CD14-positive monocyte (primary cell): ENCODE results near the gene WNT11. TPM values are rescaled to one million over a fixed set of nuclear protein-coding genes. Genes with fewer than 3 reads are reported as not detected.

ENCODE experiments used
- DNase-seq, 3 donors: peaks; one replicate each; pipeline ENCODE4 v3.0.0-alpha.2; 2011 to 2022
- H2AFZ ChIP-seq: 2 replicates; pipeline ENCODE4 v1.6.0; 2012; ENCODE audit warnings: mild to moderate bottlenecking, low read depth, low read length, inconsistent platforms; ENCODE audit not compliant: insufficient read depth, poor library complexity, severe bottlenecking
- H3K27ac ChIP-seq, 2 donors: 1 replicate in 1 of 2; 2 replicates in 1 of 2; pipeline ENCODE4 v1.5.1; 2012 to 2013; ENCODE audit warnings: low read length in 2 of 2, control low read depth in 1 of 2, inconsistent platforms in 1 of 2, low read depth in 1 of 2, mild to moderate bottlenecking in 1 of 2
- H3K27me3 ChIP-seq, 2 donors: one replicate each; pipeline versions ENCODE4 v1.6.0 to v1.6.1; 2011 to 2013; ENCODE audit warnings: low read length in 2 of 2; ENCODE audit not compliant: control insufficient read depth in 2 of 2, insufficient read depth in 2 of 2
- H3K36me3 ChIP-seq, 2 donors: replicated peaks in 1 of 2; 1 replicate in 1 of 2; 2 replicates in 1 of 2; pipeline versions ENCODE4 v1.5.1 to v1.6.1; 2012 to 2013; ENCODE audit warnings: low read length in 2 of 2, control low read depth in 1 of 2, inconsistent platforms in 1 of 2, mild to moderate bottlenecking in 1 of 2; ENCODE audit not compliant: insufficient read depth in 2 of 2, control insufficient read depth in 1 of 2
- H3K4me1 ChIP-seq, 2 donors: 1 replicate in 1 of 2; 2 replicates in 1 of 2; pipeline versions ENCODE4 v1.5.1 to v1.6.1; 2012 to 2013; ENCODE audit warnings: low read length in 2 of 2, control low read depth in 1 of 2, inconsistent platforms in 1 of 2, mild to moderate bottlenecking in 1 of 2, moderate library complexity in 1 of 2; ENCODE audit not compliant: insufficient read depth in 2 of 2, control insufficient read depth in 1 of 2
- H3K4me2 ChIP-seq: replicated peaks from 2 replicates; pipeline ENCODE3; 2012; ENCODE audit warnings: low read length, moderate library complexity, mild to moderate bottlenecking; ENCODE audit not compliant: poor library complexity, severe bottlenecking; ENCODE audit errors: extremely low read depth
- H3K4me3 ChIP-seq, 3 experiments: fragments of 200-600 bp in 1 of 3; sonication (generic) in 1 of 3; replicated peaks in 1 of 3; 1 replicate in 2 of 3; 2 replicates in 1 of 3; pipeline ENCODE4 v1.5.1; 2011 to 2013; ENCODE audit warnings: low read length in 3 of 3, mild to moderate bottlenecking in 3 of 3, control low read depth in 2 of 3, low read depth in 2 of 3, inconsistent platforms in 1 of 3, moderate library complexity in 1 of 3
- H3K79me2 ChIP-seq: 2 replicates; pipeline ENCODE4 v1.6.0; 2012; ENCODE audit warnings: mild to moderate bottlenecking, control low read depth, inconsistent platforms, low read length, moderate library complexity; ENCODE audit not compliant: insufficient read depth
- H3K9ac ChIP-seq: 2 replicates; pipeline ENCODE4 v1.6.0; 2017; ENCODE audit warnings: low read length, mild to moderate bottlenecking; ENCODE audit not compliant: insufficient read depth, poor library complexity, severe bottlenecking
- H3K9me3 ChIP-seq, 2 donors: replicated peaks in 1 of 2; 1 replicate in 1 of 2; 2 replicates in 1 of 2; pipeline versions ENCODE4 v1.5.1 to v1.6.1; 2012 to 2013; ENCODE audit warnings: low read length in 2 of 2, control low read depth in 1 of 2; ENCODE audit not compliant: control insufficient read depth in 1 of 2, insufficient read depth in 1 of 2
- H4K20me1 ChIP-seq: 2 replicates; pipeline ENCODE4 v1.6.0; 2012; ENCODE audit warnings: mild to moderate bottlenecking, low read length, control low read depth, moderate library complexity; ENCODE audit not compliant: insufficient read depth
- H3K27ac Mint-ChIP-seq, 7 donors: one replicate each; pipeline ENCODE4 v1.8.0; 2020; ENCODE audit warnings: mild to moderate bottlenecking in 7 of 7, mixed read lengths in 7 of 7, moderate library complexity in 6 of 7, inconsistent platforms in 2 of 7
- H3K27me3 Mint-ChIP-seq, 3 donors: one replicate each; pipeline ENCODE4 v1.8.0; 2021 to 2022; ENCODE audit warnings: low read depth in 3 of 3, mild to moderate bottlenecking in 3 of 3, mixed read lengths in 3 of 3, moderate library complexity in 3 of 3, inconsistent platforms in 1 of 3
- H3K36me3 Mint-ChIP-seq, 2 donors: one replicate each; pipeline ENCODE4 v1.8.0; 2020; ENCODE audit warnings: mixed read lengths in 2 of 2, inconsistent platforms in 1 of 2, mild to moderate bottlenecking in 1 of 2
- H3K4me1 Mint-ChIP-seq: one replicate; pipeline ENCODE4 v1.8.0; 2020; ENCODE audit warnings: mild to moderate bottlenecking, mixed read lengths
- H3K4me3 Mint-ChIP-seq, 2 donors: one replicate each; pipeline ENCODE4 v1.8.0; 2020; ENCODE audit warnings: mild to moderate bottlenecking in 2 of 2, mixed read lengths in 2 of 2, moderate library complexity in 1 of 2
- H3K9me3 Mint-ChIP-seq, 7 donors: one replicate each; pipeline ENCODE4 v1.8.0; 2020 to 2022; ENCODE audit warnings: mixed read lengths in 7 of 7, mild to moderate bottlenecking in 6 of 7, moderate library complexity in 6 of 7, inconsistent platforms in 2 of 7
- CTCF ChIP-seq: fragments of 200-600 bp; IDR thresholded peaks from one replicate; pipeline ENCODE4 v1.8.0; 2022; ENCODE audit warnings: antibody characterized with exemption, mild to moderate bottlenecking
- WGBS: methylation state at CpG from one replicate; pipeline ENCODE4 v1.1.5; 2013; ENCODE audit warnings: missing lambda C conversion rate; ENCODE audit not compliant: insufficient coverage; 5-methylcytosine and 5-hydroxymethylcytosine counted together
- intact Hi-C, 2 donors: fragments of 100-400 bp; cut with micrococcal nuclease; formaldehyde crosslinking; loops; one replicate each; pipeline versions ENCODE4 v1.15.0 to v1.15.1; 2023
- polyA plus RNA-seq, 3 donors: library from polyadenylated mRNA; depleted of rRNA in 1 of 3; unstranded in 2 of 3; stranded (reverse) in 1 of 3; fragments of 300-500 nt in 2 of 3; fragments of >200 nt in 1 of 3; fragmentation: Illumina TruSeq in 2 of 3; gene quantifications; 1 replicate in 2 of 3; 2 replicates in 1 of 3; pipeline ENCODE4 v1.2.3, GENCODE V29; 2012 to 2021

Gene WNT11
- polyA plus RNA-seq, 3 donors: 0.09 to 0.24 (median 0.21) TPM

DNA sequence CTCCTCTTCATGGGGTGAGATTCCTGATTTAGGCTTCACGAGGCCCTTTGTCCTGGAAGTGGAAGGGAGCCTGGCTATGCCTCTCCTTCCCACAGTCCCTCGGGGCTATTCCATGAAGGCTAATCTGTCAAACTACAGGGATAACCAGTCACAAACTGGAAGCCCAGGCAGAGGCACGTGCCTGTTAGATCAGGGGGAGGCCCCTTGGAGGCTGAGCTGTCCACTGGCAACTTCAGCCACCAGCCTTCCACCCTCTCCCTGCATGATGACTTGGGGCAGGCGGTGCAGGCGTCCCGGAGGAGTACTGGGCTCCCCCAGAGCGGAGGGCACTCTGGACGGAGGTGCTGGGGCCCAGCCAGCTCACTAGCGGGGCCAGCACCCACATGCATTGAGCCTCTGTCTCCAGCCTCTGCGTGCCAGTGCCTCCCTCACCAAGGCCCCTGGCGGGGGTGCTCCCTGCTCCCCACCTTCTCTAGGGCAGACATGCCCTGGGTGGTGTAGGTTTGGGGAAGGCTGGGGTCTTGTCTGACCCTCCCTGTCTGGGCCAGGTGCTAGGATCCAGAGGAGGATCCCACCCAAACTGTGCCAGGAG, 42.9 kb downstream of the WNT11 start:
- Histone ChIP-seq H3K9ac (no peak overlapping the region), H3K4me2 (no peak overlapping the region), H4K20me1 (no peaks in the 10 kb centered on the region), H3K27ac (no peak overlapping the region), H3K27me3 (no peaks in the 10 kb centered on the region), H3K36me3 (no peaks in the 10 kb centered on the region), H3K79me2 (no peaks in the 10 kb centered on the region), H3K4me1 (no peaks in the 10 kb centered on the region), H2AFZ (no peak overlapping the region), H3K4me3 (no peak overlapping the region), H3K9me3 (no peaks in the 10 kb centered on the region)
- Mint-ChIP-seq H3K27ac (no peak overlapping the region), H3K27me3 (peaks cover 1 to 6% (median 2%) of the 10 kb centered on the region in 3 donors), H3K9me3 (peaks cover 0 to 1% (median 0%) of the 10 kb centered on the region in 7 donors), H3K36me3 (no peaks in the 10 kb centered on the region), H3K4me1 (no peaks in the 10 kb centered on the region), H3K4me3 (no peak overlapping the region)
- no peak for DNase-seq
- TF ChIP-seq CTCF: no peak
- 92% methylated on average over 10 of the region's 11 CpGs for WGBS
- intact Hi-C loops: no loop called here

DNA sequence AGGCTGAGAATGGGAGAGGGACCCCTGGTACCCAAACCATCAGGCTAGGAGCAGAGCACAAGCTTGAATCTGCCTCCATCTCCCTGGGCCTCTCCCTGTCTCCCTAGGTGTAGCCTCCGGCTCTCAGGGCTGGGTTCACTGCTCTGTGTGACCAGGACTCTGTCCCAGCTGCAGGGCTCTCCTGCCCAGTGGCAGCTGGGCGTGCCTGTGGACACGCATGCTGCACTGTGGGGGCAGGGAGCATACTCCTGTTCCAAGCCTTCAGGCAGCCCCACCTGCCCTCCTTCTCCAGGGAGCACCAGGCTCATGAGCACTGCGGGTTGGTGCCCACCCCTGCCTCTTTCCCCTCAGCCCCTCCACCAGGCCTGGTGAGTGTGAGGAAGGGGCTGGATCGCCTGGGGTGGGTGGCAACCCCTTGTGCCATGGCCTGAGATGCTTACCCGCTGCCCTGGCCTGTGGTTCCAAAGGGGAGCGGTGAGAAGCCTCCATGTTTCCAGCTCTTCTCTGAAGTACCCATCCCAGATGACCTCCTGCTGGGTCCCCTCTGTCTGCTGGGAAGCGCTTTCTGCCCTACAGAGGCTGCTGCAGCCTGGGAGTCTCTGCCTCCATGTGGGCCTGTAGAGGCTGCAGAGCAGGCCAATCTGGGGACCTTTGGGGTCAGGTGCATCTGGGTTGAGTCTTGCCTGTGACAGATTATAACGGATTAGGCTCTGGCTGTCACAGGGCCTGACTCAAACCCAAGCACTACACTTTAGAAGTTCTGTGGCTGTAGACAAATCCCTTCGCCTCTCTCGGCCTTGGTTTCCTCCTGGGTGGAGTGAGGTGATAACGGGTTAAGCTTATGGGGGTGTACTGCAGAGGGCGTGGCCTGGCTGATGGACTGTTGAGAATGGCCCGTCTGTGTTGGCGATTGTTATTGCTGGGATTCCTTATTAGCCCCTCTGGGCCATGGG, 43.7 kb downstream of the WNT11 start:
- H3K4me3 ChIP-seq: no peak overlapping the region
- H4K20me1 ChIP-seq: no peaks in the 10 kb centered on the region
- no peak overlapping the region for H3K4me2 ChIP-seq
- no peak overlapping the region for H3K27ac Mint-ChIP-seq
- H3K27me3 Mint-ChIP-seq: peaks cover 0 to 4% (median 1%) of the 10 kb centered on the region in 3 donors
- intact Hi-C loops: no loop called here
- H3K36me3 ChIP-seq: no peaks in the 10 kb centered on the region
- H3K4me1 Mint-ChIP-seq: no peaks in the 10 kb centered on the region
- no peak for TF ChIP-seq CTCF
- DNase-seq: no peak
- no peak overlapping the region for H3K4me3 Mint-ChIP-seq
- no peaks in the 10 kb centered on the region for H3K79me2 ChIP-seq
- WGBS: 93% methylated on average over 9 of the region's 15 CpGs
- H3K27me3 ChIP-seq: no peaks in the 10 kb centered on the region
- peaks cover 0 to 1% (median 0%) of the 10 kb centered on the region in 7 donors for H3K9me3 Mint-ChIP-seq
- H3K4me1 ChIP-seq: no peaks in the 10 kb centered on the region
- no peak overlapping the region for H3K27ac ChIP-seq
- no peaks in the 10 kb centered on the region for H3K36me3 Mint-ChIP-seq
- H3K9me3 ChIP-seq: no peaks in the 10 kb centered on the region
- no peak overlapping the region for H3K9ac ChIP-seq
- H2AFZ ChIP-seq: no peak overlapping the region
